Endothelial cell (in vitro differentiated cells): ENCODE data around the gene HGFAC. TPM values are rescaled to one million over a fixed set of nuclear protein-coding genes. Genes with fewer than 3 reads are reported as not detected.

Source experiments
- DNase-seq: peaks from one replicate; pipeline ENCODE4 v3.0.0; 2021; ENCODE audit warnings: low spot score
- H3K27ac Mint-ChIP-seq: one replicate; pipeline ENCODE4 v1.8.0; 2021; ENCODE audit warnings: mixed read lengths, inconsistent platforms; ENCODE audit not compliant: unreplicated experiment
- H3K27me3 Mint-ChIP-seq: one replicate; pipeline ENCODE4 v1.8.0; 2021; ENCODE audit warnings: mild to moderate bottlenecking, moderate library complexity, mixed read lengths, inconsistent platforms; ENCODE audit not compliant: unreplicated experiment
- H3K36me3 Mint-ChIP-seq: one replicate; pipeline ENCODE4 v1.8.0; 2021; ENCODE audit warnings: mild to moderate bottlenecking, low read depth, mixed read lengths, inconsistent platforms; ENCODE audit not compliant: unreplicated experiment
- H3K4me1 Mint-ChIP-seq: one replicate; pipeline ENCODE4 v1.8.0; 2021; ENCODE audit warnings: mild to moderate bottlenecking, mixed read lengths, inconsistent platforms; ENCODE audit not compliant: unreplicated experiment
- H3K4me3 Mint-ChIP-seq: one replicate; pipeline ENCODE4 v1.8.0; 2021; ENCODE audit warnings: mild to moderate bottlenecking, mixed read lengths, inconsistent platforms; ENCODE audit not compliant: unreplicated experiment
- H3K9me3 Mint-ChIP-seq: one replicate; pipeline ENCODE4 v1.8.0; 2021; ENCODE audit warnings: mixed read lengths, inconsistent platforms; ENCODE audit not compliant: unreplicated experiment
- CTCF ChIP-seq: fragments of 200-600 bp; sonication (generic); IDR thresholded peaks from one replicate; pipeline ENCODE4 v1.5.0; 2021; ENCODE audit warnings: antibody characterized with exemption; ENCODE audit not compliant: unreplicated experiment
- total RNA-seq: library from RNA; stranded (reverse); fragmentation: NEBNext Ultra II Directional; extraction: Animal tissue kit (Norgen Biotek cat#: 25700); gene quantifications from one replicate; pipeline ENCODE4 v1.2.1, GENCODE V29; 2021; ENCODE audit not compliant: unreplicated experiment

HGFAC gene
- total RNA-seq, 1 donor from 2014 or later = 2.4 TPM

- H3K27me3 Mint-ChIP-seq = peaks cover 9% of the 10 kb centered on the region
- no peak overlapping the region for H3K4me3 Mint-ChIP-seq
- no peak for DNase-seq
- no peak overlapping the region for H3K27ac Mint-ChIP-seq
- H3K36me3 Mint-ChIP-seq = peaks cover 5% of the 10 kb centered on the region
- H3K4me1 Mint-ChIP-seq = peaks cover 8% of the 10 kb centered on the region
- TF ChIP-seq CTCF = no peak
- H3K9me3 Mint-ChIP-seq = no peaks in the 10 kb centered on the region
Observed at GRCh38 chr4:3487861-3488260, 46.1 kb downstream of the HGFAC start.

- H3K4me3 Mint-ChIP-seq = no peak overlapping the region
- peaks cover 9% of the 10 kb centered on the region for H3K27me3 Mint-ChIP-seq
- H3K9me3 Mint-ChIP-seq = no peaks in the 10 kb centered on the region
- TF ChIP-seq CTCF = no peak
- no peak overlapping the region for H3K27ac Mint-ChIP-seq
- peaks cover 8% of the 10 kb centered on the region for H3K4me1 Mint-ChIP-seq
- no peak for DNase-seq
- peaks cover 5% of the 10 kb centered on the region for H3K36me3 Mint-ChIP-seq
Observed at GRCh38 chr4:3488820-3489219, 47.1 kb downstream of the HGFAC start.

GRCh38 chr4:3489451-3489962, 47.7 kb downstream of the HGFAC start:
- peaks cover 5% of the 10 kb centered on the region for H3K36me3 Mint-ChIP-seq
- peaks cover 8% of the 10 kb centered on the region for H3K4me1 Mint-ChIP-seq
- no peak overlapping the region for H3K27ac Mint-ChIP-seq
- H3K27me3 Mint-ChIP-seq = peaks cover 9% of the 10 kb centered on the region
- H3K4me3 Mint-ChIP-seq = no peak overlapping the region
- no peak for TF ChIP-seq CTCF
- no peaks in the 10 kb centered on the region for H3K9me3 Mint-ChIP-seq
- no peak for DNase-seq

- Mint-ChIP-seq H3K27me3 (peaks cover 10% of the 10 kb centered on the region), H3K4me1 (peaks cover 5% of the 10 kb centered on the region), H3K4me3 (no peak overlapping the region), H3K27ac (no peak overlapping the region), H3K9me3 (no peaks in the 10 kb centered on the region), H3K36me3 (peaks cover 5% of the 10 kb centered on the region)
- no peak for TF ChIP-seq CTCF
- DNase-seq = no peak
Observed at GRCh38 chr4:3491681-3492405, 50.1 kb downstream of the HGFAC start.
